Measurements from ENCODE around the gene RFX1. TPM values are rescaled to one million over a fixed set of nuclear protein-coding genes. Genes with fewer than 3 reads are reported as not detected.
A peak's percentile ranks its signal among the peaks of the same experiment; 100 is the strongest.
"Not testable (repeated sequence)": the region's sequence is repeated elsewhere in the genome, so short reads cannot be mapped to it uniquely, and the experiment has no call there.

Gene RFX1
- total and polyA plus RNA-seq, 2 of the 13 experiments (the other 11 are each of a cell fraction or from before 2014, with no cell fraction given), result 1.1 to 1.3 TPM

DNA sequence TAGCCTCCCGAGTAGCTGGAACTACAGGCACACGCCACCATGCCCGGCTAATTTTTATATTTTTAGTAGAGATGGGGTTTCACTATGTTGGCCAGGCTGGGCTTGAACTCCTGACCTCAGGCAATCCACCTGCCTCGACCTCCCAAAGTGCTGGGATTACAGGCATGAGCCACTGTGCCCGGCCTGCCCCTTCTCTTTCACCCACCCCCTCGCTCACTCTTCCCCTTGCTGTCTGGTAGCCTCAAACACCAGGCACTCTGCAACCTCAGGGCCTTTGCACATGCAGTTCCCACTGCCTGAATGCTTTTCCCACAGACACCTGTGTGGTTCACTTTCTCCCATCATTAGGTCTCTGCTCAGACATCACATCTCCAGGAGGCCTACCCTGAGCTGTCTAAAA is 84.0 kb downstream of the RFX1 start:
- CTCF ChIA-PET (ENCODE audit: low intra/inter-chr PET ratio, low total read pairs); H3K9ac ChIP-seq (ENCODE audit: insufficient read depth, low read depth, low read length); FAIRE-seq; H3K27me3 ChIP-seq (ENCODE audit: control insufficient read depth in 1 of 2, insufficient read depth in 2 of 2, low read length in 2 of 2); H3K9me3 ChIP-seq (ENCODE audit: low read length); H2AFZ ChIP-seq (ENCODE audit: low read length); H3K4me1 ChIP-seq (ENCODE audit: insufficient read depth, low read length); ATAC-seq; H3K4me2 ChIP-seq (ENCODE audit: low read depth, low read length); H3K79me2 ChIP-seq (ENCODE audit: insufficient read depth, low read length); BruUV-seq (replicated peaks); H3K27ac ChIP-seq (ENCODE audit: extremely low read length, insufficient read depth, low read length); POLR2A ChIA-PET; intact Hi-C loops (cut with micrococcal nuclease; ENCODE audit: unreplicated experiment); in situ Hi-C loops (cut with HindIII; ENCODE audit: extremely low pct_ligation_motif_present, low pct_unique_long_range_greater_than_20kb); H3K4me3 ChIP-seq (replicated peaks in 1 of 3; ENCODE audit: insufficient read depth in 1 of 3, low read depth in 2 of 3, low read length in 3 of 3); DNase-seq (ENCODE audit: low spot score); H4K20me1 ChIP-seq (ENCODE audit: insufficient read depth, low read length): not testable (repeated sequence)
- TF ChIP-seq ZMYM3 (CRISPR knock-in tag; IDR thresholded peaks at IDR 0.05), result peak; percentile 37; the same call in 1 of the 2 replicates
- WGBS (ENCODE audit: low lambda C conversion rate), result 97% methylated on average over 6 of the region's 6 CpGs
- H3K36me3 ChIP-seq (replicated peaks in 1 of 2; ENCODE audit: control insufficient read depth in 1 of 2, insufficient read depth in 2 of 2, low read length in 2 of 2), result peaks cover 10 to 49% of the 10 kb centered on the region in 2 experiments; a peak in 3 of 5 replicates

DNA sequence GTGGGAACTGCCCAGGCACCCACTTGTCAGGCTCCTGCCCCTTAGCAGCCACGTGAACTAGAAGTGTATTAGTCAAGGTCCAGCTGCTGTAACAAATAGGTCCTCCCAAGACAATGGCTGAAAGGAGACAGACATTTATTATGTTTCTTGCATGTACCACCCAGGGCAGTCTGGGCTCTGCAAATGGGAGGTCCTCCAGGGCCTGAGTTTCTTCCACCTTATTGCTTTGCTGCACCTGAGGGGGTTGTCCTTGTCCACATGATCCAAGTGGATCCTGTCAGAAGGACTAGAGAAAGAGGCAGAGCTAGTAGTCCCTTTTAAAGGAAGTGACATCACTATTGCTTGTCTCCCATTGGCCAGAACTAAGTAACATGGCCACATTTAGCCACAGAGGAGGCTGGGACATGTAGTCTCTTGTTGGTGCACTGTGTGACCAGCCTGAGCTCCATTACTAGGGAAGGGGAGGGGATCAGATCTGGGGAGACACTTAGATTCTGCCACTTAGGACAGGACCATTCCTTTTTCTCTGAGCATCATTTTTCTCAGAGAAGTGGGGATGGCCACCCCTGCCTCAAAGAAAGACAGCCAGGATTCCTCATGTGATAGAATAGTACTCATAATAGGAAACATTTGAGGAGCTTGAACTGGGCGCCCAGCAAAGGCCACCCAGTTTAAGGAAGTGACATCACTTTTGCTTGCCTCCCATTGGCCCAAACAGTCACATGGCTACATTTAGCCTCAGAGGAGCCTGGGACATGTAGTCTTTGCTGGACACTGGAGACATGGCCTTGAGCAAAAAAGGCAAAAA is 85.0 kb downstream of the RFX1 start:
- no CpG with 5 or more reads among the region's 2 CpGs for WGBS (ENCODE audit: low lambda C conversion rate)
- peak; percentile 70 for FAIRE-seq
- TF ChIP-seq, protein P1, sequence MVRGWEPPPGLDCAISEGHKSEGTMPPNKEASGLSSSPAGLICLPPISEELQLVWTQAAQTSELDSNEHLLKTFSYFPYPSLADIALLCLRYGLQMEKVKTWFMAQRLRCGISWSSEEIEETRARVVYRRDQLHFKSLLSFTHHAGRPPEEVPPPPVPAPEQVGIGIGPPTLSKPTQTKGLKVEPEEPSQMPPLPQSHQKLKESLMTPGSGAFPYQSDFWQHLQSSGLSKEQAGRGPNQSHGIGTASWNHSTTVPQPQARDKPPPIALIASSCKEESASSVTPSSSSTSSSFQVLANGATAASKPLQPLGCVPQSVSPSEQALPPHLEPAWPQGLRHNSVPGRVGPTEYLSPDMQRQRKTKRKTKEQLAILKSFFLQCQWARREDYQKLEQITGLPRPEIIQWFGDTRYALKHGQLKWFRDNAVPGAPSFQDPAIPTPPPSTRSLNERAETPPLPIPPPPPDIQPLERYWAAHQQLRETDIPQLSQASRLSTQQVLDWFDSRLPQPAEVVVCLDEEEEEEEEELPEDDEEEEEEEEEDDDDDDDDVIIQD (CRISPR knock-in tag; IDR thresholded peaks at IDR 0.05; ENCODE audit: low read depth), result no peak
- TF ChIP-seq, protein P2, sequence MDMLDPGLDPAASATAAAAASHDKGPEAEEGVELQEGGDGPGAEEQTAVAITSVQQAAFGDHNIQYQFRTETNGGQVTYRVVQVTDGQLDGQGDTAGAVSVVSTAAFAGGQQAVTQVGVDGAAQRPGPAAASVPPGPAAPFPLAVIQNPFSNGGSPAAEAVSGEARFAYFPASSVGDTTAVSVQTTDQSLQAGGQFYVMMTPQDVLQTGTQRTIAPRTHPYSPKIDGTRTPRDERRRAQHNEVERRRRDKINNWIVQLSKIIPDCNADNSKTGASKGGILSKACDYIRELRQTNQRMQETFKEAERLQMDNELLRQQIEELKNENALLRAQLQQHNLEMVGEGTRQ (IDR thresholded peaks at IDR 0.05; ENCODE audit: low read depth, low read length), result peak; percentile 65
- TF ChIP-seq, protein P2 (CRISPR knock-in tag; IDR thresholded peaks at IDR 0.05; ENCODE audit: borderline replicate concordance), result peak; percentile 87; the same call in 1 of the 2 replicates
- TF ChIP-seq ZNF143 (CRISPR knock-in tag; IDR thresholded peaks at IDR 0.05), result peak; percentile 88
- TF ChIP-seq HCFC1 (IDR thresholded peaks at IDR 0.05; ENCODE audit: low read depth, low read length), result peak; percentile 53
- TF ChIP-seq NBN (conservative IDR thresholded peaks at IDR 0.05), result no peak
- peak; percentile 59 for TF ChIP-seq ATF1 (CRISPR knock-in tag; IDR thresholded peaks at IDR 0.05)
- TF ChIP-seq, protein P3, sequence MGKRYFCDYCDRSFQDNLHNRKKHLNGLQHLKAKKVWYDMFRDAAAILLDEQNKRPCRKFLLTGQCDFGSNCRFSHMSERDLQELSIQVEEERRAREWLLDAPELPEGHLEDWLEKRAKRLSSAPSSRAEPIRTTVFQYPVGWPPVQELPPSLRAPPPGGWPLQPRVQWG (CRISPR knock-in tag; IDR thresholded peaks at IDR 0.05; ENCODE audit: borderline replicate concordance, low read depth), result no peak
- TF ChIP-seq THAP11 (CRISPR knock-in tag; IDR thresholded peaks at IDR 0.05), result peak; percentile 97
- TF ChIP-seq, protein P4, sequence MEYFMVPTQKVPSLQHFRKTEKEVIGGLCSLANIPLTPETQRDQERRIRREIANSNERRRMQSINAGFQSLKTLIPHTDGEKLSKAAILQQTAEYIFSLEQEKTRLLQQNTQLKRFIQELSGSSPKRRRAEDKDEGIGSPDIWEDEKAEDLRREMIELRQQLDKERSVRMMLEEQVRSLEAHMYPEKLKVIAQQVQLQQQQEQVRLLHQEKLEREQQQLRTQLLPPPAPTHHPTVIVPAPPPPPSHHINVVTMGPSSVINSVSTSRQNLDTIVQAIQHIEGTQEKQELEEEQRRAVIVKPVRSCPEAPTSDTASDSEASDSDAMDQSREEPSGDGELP (IDR thresholded peaks at IDR 0.05; ENCODE audit: borderline replicate concordance, low read depth), result no peak
- TF ChIP-seq NFYC (CRISPR knock-in tag; IDR thresholded peaks at IDR 0.05), result peak; percentile 83

More for the DNA sequence above, 85.0 kb downstream of the RFX1 start:
- no peaks in the 10 kb centered on the region for H3K79me2 ChIP-seq (ENCODE audit: insufficient read depth, low read length)
- CTCF ChIA-PET (ENCODE audit: low intra/inter-chr PET ratio, low total read pairs), result no interaction called here
- in situ Hi-C loops (cut with HindIII; ENCODE audit: extremely low pct_ligation_motif_present, low pct_unique_long_range_greater_than_20kb) (no loop called here), intact Hi-C loops (cut with micrococcal nuclease; ENCODE audit: unreplicated experiment) (no loop called here)
- BruUV-seq (replicated peaks), result no TSS peak
- peaks cover 5 to 40% of the 10 kb centered on the region in 2 experiments; a peak in 3 of 5 replicates for H3K36me3 ChIP-seq (replicated peaks in 1 of 2; ENCODE audit: control insufficient read depth in 1 of 2, insufficient read depth in 2 of 2, low read length in 2 of 2)
- no peak overlapping the region for H3K4me3 ChIP-seq (replicated peaks in 1 of 3; ENCODE audit: insufficient read depth in 1 of 3, low read depth in 2 of 3, low read length in 3 of 3)
- no peak overlapping the region for H3K4me2 ChIP-seq (ENCODE audit: low read depth, low read length)
- H3K9me3 ChIP-seq (ENCODE audit: low read length), result peaks cover 5% of the 10 kb centered on the region; the same call in 1 of the 2 replicates
- H3K9ac ChIP-seq (ENCODE audit: insufficient read depth, low read depth, low read length), result no peak overlapping the region
- POLR2A ChIA-PET, result interaction anchor here (0.9 to 1.1 kb wide), 2 partner anchors 12 to 14 kb away, joined by 3 to 4 read pairs; no protein-coding TSS in a partner anchor
- ATAC-seq, result peak; percentile 78
- H3K27me3 ChIP-seq (ENCODE audit: control insufficient read depth in 1 of 2, insufficient read depth in 2 of 2, low read length in 2 of 2), result no peaks in the 10 kb centered on the region
- H2AFZ ChIP-seq (ENCODE audit: low read length), result no peak overlapping the region
- DNase-seq (ENCODE audit: low spot score), result peak; percentile 57
- H3K27ac ChIP-seq (ENCODE audit: extremely low read length, insufficient read depth, low read length), result no peak overlapping the region
- no peaks in the 10 kb centered on the region for H4K20me1 ChIP-seq (ENCODE audit: insufficient read depth, low read length)
- no peaks in the 10 kb centered on the region for H3K4me1 ChIP-seq (ENCODE audit: insufficient read depth, low read length)
